Measurements from ENCODE around the gene TGFBR3L. TPM values are rescaled to one million over a fixed set of nuclear protein-coding genes. Genes with fewer than 3 reads are reported as not detected.

The TGFBR3L gene
- total RNA-seq = 1 to 10 TPM; 7.4 to 9.7 TPM

GRCh38 chr19:7914598-7915045 lies at the start of gene TGFBR3L:
TSS of gene TGFBR3L (plus strand) at chr19:7914830.
- Mint-ChIP-seq H3K36me3 (ENCODE audit: insufficient read depth in 2 of 2) (peaks cover under 1 to 12% of the 10 kb centered on the region in 2 donors), H3K4me1 (ENCODE audit: low read depth) (peaks cover 21% of the 10 kb centered on the region), H3K27ac (no peak within 1 kb of the TSS), H3K4me3 (peak within 1 kb of the TSS; percentile 76 to 78), H3K27me3 (ENCODE audit: low read depth) (peaks cover 24% of the 10 kb centered on the region), H3K9me3 (no peaks in the 10 kb centered on the region)
- ATAC-seq (replicated peaks in 1 of 2) (no peak), DNase-seq (no peak)

GRCh38 chr19:7865262-7865911 lies 49.2 kb upstream of the TGFBR3L start:
- Mint-ChIP-seq H3K27ac (no peak overlapping the region), H3K27me3 (ENCODE audit: low read depth) (peaks cover 28% of the 10 kb centered on the region), H3K9me3 (no peaks in the 10 kb centered on the region), H3K36me3 (ENCODE audit: insufficient read depth in 2 of 2) (no peaks in the 10 kb centered on the region), H3K4me1 (ENCODE audit: low read depth) (peaks cover 24% of the 10 kb centered on the region), H3K4me3 (peak overlapping the region; percentile 30 to 32)
- no peak for ATAC-seq (replicated peaks in 1 of 2)
- no peak for DNase-seq

GRCh38 chr19:7866399-7867091 lies 48.1 kb upstream of the TGFBR3L start:
- peaks cover 34% of the 10 kb centered on the region for H3K27me3 Mint-ChIP-seq (ENCODE audit: low read depth)
- no peaks in the 10 kb centered on the region for H3K36me3 Mint-ChIP-seq (ENCODE audit: insufficient read depth in 2 of 2)
- no peak overlapping the region for H3K27ac Mint-ChIP-seq
- DNase-seq = no peak
- H3K4me3 Mint-ChIP-seq = no peak overlapping the region
- ATAC-seq (replicated peaks in 1 of 2) = no peak
- H3K9me3 Mint-ChIP-seq = no peaks in the 10 kb centered on the region
- H3K4me1 Mint-ChIP-seq (ENCODE audit: low read depth) = peaks cover 36% of the 10 kb centered on the region

- peaks cover 42% of the 10 kb centered on the region for H3K4me1 Mint-ChIP-seq (ENCODE audit: low read depth)
- no peak for ATAC-seq (replicated peaks in 1 of 2)
- DNase-seq = no peak
- H3K27me3 Mint-ChIP-seq (ENCODE audit: low read depth) = peaks cover 41% of the 10 kb centered on the region
- no peak overlapping the region for H3K27ac Mint-ChIP-seq
- H3K9me3 Mint-ChIP-seq = no peaks in the 10 kb centered on the region
- H3K4me3 Mint-ChIP-seq = no peak overlapping the region
- no peaks in the 10 kb centered on the region for H3K36me3 Mint-ChIP-seq (ENCODE audit: insufficient read depth in 2 of 2)
Observed at GRCh38 chr19:7867092-7867844, 47.4 kb upstream of the TGFBR3L start.

- no peak overlapping the region for H3K27ac Mint-ChIP-seq
- peak overlapping the region; percentile 83 to 84 for H3K4me3 Mint-ChIP-seq
- H3K9me3 Mint-ChIP-seq = no peaks in the 10 kb centered on the region
- ATAC-seq (replicated peaks in 1 of 2) (no peak), DNase-seq (peak in 1 of 2 donors; percentile 62)
- H3K36me3 Mint-ChIP-seq (ENCODE audit: insufficient read depth in 2 of 2) = no peaks in the 10 kb centered on the region
- peaks cover 47% of the 10 kb centered on the region for H3K27me3 Mint-ChIP-seq (ENCODE audit: low read depth)
- peaks cover 46% of the 10 kb centered on the region for H3K4me1 Mint-ChIP-seq (ENCODE audit: low read depth)
Observed at GRCh38 chr19:7868326-7868670, 46.3 kb upstream of the TGFBR3L start.

GRCh38 chr19:7868671-7869452 lies 45.8 kb upstream of the TGFBR3L start:
- DNase-seq (peak; percentile 89 to 91), ATAC-seq (replicated peaks in 1 of 2) (peak; percentile 75 to 78)
- Mint-ChIP-seq H3K9me3 (no peaks in the 10 kb centered on the region), H3K27ac (no peak overlapping the region), H3K27me3 (ENCODE audit: low read depth) (peaks cover 52% of the 10 kb centered on the region), H3K4me3 (peak overlapping the region; percentile 84 to 86), H3K36me3 (ENCODE audit: insufficient read depth in 2 of 2) (no peaks in the 10 kb centered on the region), H3K4me1 (ENCODE audit: low read depth) (peaks cover 46% of the 10 kb centered on the region)

GRCh38 chr19:7869453-7869909 lies 45.1 kb upstream of the TGFBR3L start:
- peaks cover 47% of the 10 kb centered on the region for H3K4me1 Mint-ChIP-seq (ENCODE audit: low read depth)
- DNase-seq (peak; percentile 85 to 88), ATAC-seq (replicated peaks in 1 of 2) (peak; percentile 64 to 66)
- no peaks in the 10 kb centered on the region for H3K9me3 Mint-ChIP-seq
- peaks cover 48% of the 10 kb centered on the region for H3K27me3 Mint-ChIP-seq (ENCODE audit: low read depth)
- peak overlapping the region; percentile 80 to 86 for H3K4me3 Mint-ChIP-seq
- H3K27ac Mint-ChIP-seq = no peak overlapping the region
- H3K36me3 Mint-ChIP-seq (ENCODE audit: insufficient read depth in 2 of 2) = no peaks in the 10 kb centered on the region

- peak; percentile 4 to 16 for ATAC-seq (replicated peaks in 1 of 2)
- Mint-ChIP-seq H3K36me3 (ENCODE audit: insufficient read depth in 2 of 2) (no peaks in the 10 kb centered on the region), H3K27ac (no peak overlapping the region), H3K27me3 (ENCODE audit: low read depth) (peaks cover 42% of the 10 kb centered on the region), H3K4me3 (peak overlapping the region; percentile 65 to 69), H3K9me3 (no peaks in the 10 kb centered on the region), H3K4me1 (ENCODE audit: low read depth) (peaks cover 47% of the 10 kb centered on the region)
- peak; percentile 72 to 80 for DNase-seq
Observed at GRCh38 chr19:7869910-7870511, 44.6 kb upstream of the TGFBR3L start.

- peaks cover 37% of the 10 kb centered on the region for H3K27me3 Mint-ChIP-seq (ENCODE audit: low read depth)
- DNase-seq (peak; percentile 81 to 88), ATAC-seq (replicated peaks in 1 of 2) (peak; percentile 4 to 11)
- no peaks in the 10 kb centered on the region for H3K36me3 Mint-ChIP-seq (ENCODE audit: insufficient read depth in 2 of 2)
- peak overlapping the region; percentile 65 to 69 for H3K4me3 Mint-ChIP-seq
- no peaks in the 10 kb centered on the region for H3K9me3 Mint-ChIP-seq
- no peak overlapping the region for H3K27ac Mint-ChIP-seq
- peaks cover 40% of the 10 kb centered on the region for H3K4me1 Mint-ChIP-seq (ENCODE audit: low read depth)
Observed at GRCh38 chr19:7870571-7871436, 43.8 kb upstream of the TGFBR3L start.

- no peak overlapping the region for H3K27ac Mint-ChIP-seq
- ATAC-seq (replicated peaks in 1 of 2) = peak; percentile 8 to 11
- H3K27me3 Mint-ChIP-seq (ENCODE audit: low read depth) = peaks cover 36% of the 10 kb centered on the region
- H3K36me3 Mint-ChIP-seq (ENCODE audit: insufficient read depth in 2 of 2) = no peaks in the 10 kb centered on the region
- H3K9me3 Mint-ChIP-seq = no peaks in the 10 kb centered on the region
- peaks cover 40% of the 10 kb centered on the region for H3K4me1 Mint-ChIP-seq (ENCODE audit: low read depth)
- H3K4me3 Mint-ChIP-seq = peak overlapping the region; percentile 31 to 65
- DNase-seq = peak; percentile 93 to 96
Observed at GRCh38 chr19:7871437-7872305, 43.0 kb upstream of the TGFBR3L start.

Data from activated T-cell treated with anti-CD3 and anti-CD28 coated beads, Interleukin-2, amount 50 U/mL, for 72 hours (primary cell).